Measurements from ENCODE around the gene CD300H.
"Not testable (repeated sequence)": the region's sequence is repeated elsewhere in the genome, so short reads cannot be mapped to it uniquely, and the experiment has no call there.

The CD300H gene

GRCh38 chr17:74563358-74563757, 4.0 kb downstream of the CD300H start:
- no peak for TF ChIP-seq CTCF (IDR thresholded peaks at IDR 0.05; ENCODE audit: low read depth, low read length, missing control alignments)

GRCh38 chr17:74561586-74561985, 5.7 kb downstream of the CD300H start:
- DNase-seq (ENCODE audit: low read depth) = no peak
- TF ChIP-seq CTCF (IDR thresholded peaks at IDR 0.05; ENCODE audit: low read depth, low read length, missing control alignments) = no peak
- H3K4me3 ChIP-seq (ENCODE audit: low read depth, low read length) = no peak overlapping the region

More at GRCh38 chr17:74563358-74563757, 4.0 kb downstream of the CD300H start:
- no peak overlapping the region for H3K4me3 ChIP-seq (ENCODE audit: low read depth, low read length)
- no peak for DNase-seq (ENCODE audit: low read depth)

- no peak for TF ChIP-seq CTCF (IDR thresholded peaks at IDR 0.05; ENCODE audit: low read depth, low read length, missing control alignments)
Observed at GRCh38 chr17:74558882-74559519, 8.3 kb downstream of the CD300H start.

GRCh38 chr17:74558402-74558801, 8.9 kb downstream of the CD300H start:
- DNase-seq (ENCODE audit: low read depth); H3K4me3 ChIP-seq (ENCODE audit: low read depth, low read length): not testable (repeated sequence)

More at GRCh38 chr17:74558882-74559519, 8.3 kb downstream of the CD300H start:
- no peak for DNase-seq (ENCODE audit: low read depth)
- no peak overlapping the region for H3K4me3 ChIP-seq (ENCODE audit: low read depth, low read length)

GRCh38 chr17:74555427-74555940, 11.8 kb downstream of the CD300H start:
- H3K4me3 ChIP-seq (ENCODE audit: low read depth, low read length) = no peak overlapping the region
- no peak for TF ChIP-seq CTCF (IDR thresholded peaks at IDR 0.05; ENCODE audit: low read depth, low read length, missing control alignments)
- DNase-seq (ENCODE audit: low read depth) = no peak

- TF ChIP-seq CTCF (IDR thresholded peaks at IDR 0.05; ENCODE audit: low read depth, low read length, missing control alignments) = no peak
- DNase-seq (ENCODE audit: low read depth) = no peak
Observed at GRCh38 chr17:74554909-74555308, 12.4 kb downstream of the CD300H start.

GRCh38 chr17:74552037-74552436, 15.3 kb downstream of the CD300H start:
- no peak for DNase-seq (ENCODE audit: low read depth)

More at GRCh38 chr17:74554909-74555308, 12.4 kb downstream of the CD300H start:
- H3K4me3 ChIP-seq (ENCODE audit: low read depth, low read length) = no peak overlapping the region

More at GRCh38 chr17:74552037-74552436, 15.3 kb downstream of the CD300H start:
- H3K4me3 ChIP-seq (ENCODE audit: low read depth, low read length) = no peak overlapping the region
- TF ChIP-seq CTCF (IDR thresholded peaks at IDR 0.05; ENCODE audit: low read depth, low read length, missing control alignments) = no peak
